Stimulated activated effector memory CD8-positive, alpha-beta T cell treated with anti-CD3 and anti-CD28 coated beads, Interleukin-12 subunit alpha, Interleukin-12 subunit beta, amount 100 ng/mL, for 72 hours (primary cell): ENCODE data around the gene GRB7.
"Not testable (repeated sequence)": the region's sequence is repeated elsewhere in the genome, so short reads cannot be mapped to it uniquely, and the experiment has no call there.

Experiments
- ATAC-seq: fragments of 150-1000 bp; cut with Tn5 transposase; 2 replicates; pipeline ENCODE4 v1.10.0; 2021
- DNase-seq, 2 donors: peaks; one replicate each; pipeline ENCODE4 v3.0.0; 2021 to 2022; ENCODE audit warnings: low spot score in 2 of 2
- H3K27ac Mint-ChIP-seq: one replicate; pipeline ENCODE4 v1.8.0; 2022; ENCODE audit warnings: mild to moderate bottlenecking, mixed read lengths
- H3K36me3 Mint-ChIP-seq: one replicate; pipeline ENCODE4 v1.8.0; 2022; ENCODE audit warnings: mild to moderate bottlenecking, mixed read lengths
- H3K4me1 Mint-ChIP-seq: one replicate; pipeline ENCODE4 v1.8.0; 2022; ENCODE audit warnings: mixed read lengths
- H3K4me3 Mint-ChIP-seq: one replicate; pipeline ENCODE4 v1.8.0; 2022; ENCODE audit warnings: mild to moderate bottlenecking, mixed read lengths
- H3K9me3 Mint-ChIP-seq: one replicate; pipeline ENCODE4 v1.8.0; 2022; ENCODE audit warnings: mixed read lengths

GRB7 gene

GRCh38 chr17:39738983-39739884, 1.5 kb downstream of the GRB7 start:
- ATAC-seq (no peak), DNase-seq (no peak)
- no peaks in the 10 kb centered on the region for H3K36me3 Mint-ChIP-seq
- no peaks in the 10 kb centered on the region for H3K9me3 Mint-ChIP-seq
- peak overlapping the region; percentile 84 for H3K27ac Mint-ChIP-seq
- peak overlapping the region; percentile 67 for H3K4me3 Mint-ChIP-seq
- H3K4me1 Mint-ChIP-seq: peaks cover 39% of the 10 kb centered on the region

GRCh38 chr17:39739885-39740356, 2.2 kb downstream of the GRB7 start:
- Mint-ChIP-seq H3K4me1 (peaks cover 39% of the 10 kb centered on the region), H3K9me3 (no peaks in the 10 kb centered on the region), H3K36me3 (no peaks in the 10 kb centered on the region), H3K4me3 (no peak overlapping the region), H3K27ac (peak overlapping the region; percentile 52)
- no peak for DNase-seq
- no peak for ATAC-seq

GRCh38 chr17:39740357-39741111, 2.8 kb downstream of the GRB7 start:
- Mint-ChIP-seq H3K9me3 (no peaks in the 10 kb centered on the region), H3K4me3 (no peak overlapping the region), H3K36me3 (no peaks in the 10 kb centered on the region), H3K27ac (peak overlapping the region; percentile 52), H3K4me1 (peaks cover 39% of the 10 kb centered on the region)
- DNase-seq (no peak), ATAC-seq (no peak)

GRCh38 chr17:39742126-39742855, 4.6 kb downstream of the GRB7 start:
- H3K4me3 Mint-ChIP-seq: no peak overlapping the region
- no peak overlapping the region for H3K27ac Mint-ChIP-seq

GRCh38 chr17:39742856-39743436, 5.2 kb downstream of the GRB7 start:
- H3K27ac Mint-ChIP-seq: no peak overlapping the region
- ATAC-seq: no peak

More at GRCh38 chr17:39742126-39742855, 4.6 kb downstream of the GRB7 start:
- ATAC-seq (no peak), DNase-seq (no peak)
- H3K9me3 Mint-ChIP-seq: no peaks in the 10 kb centered on the region
- no peaks in the 10 kb centered on the region for H3K36me3 Mint-ChIP-seq
- H3K4me1 Mint-ChIP-seq: peaks cover 34% of the 10 kb centered on the region

GRCh38 chr17:39744075-39744835, 6.5 kb downstream of the GRB7 start:
- Mint-ChIP-seq H3K27ac (no peak overlapping the region), H3K4me1 (peaks cover 23% of the 10 kb centered on the region), H3K36me3 (no peaks in the 10 kb centered on the region), H3K4me3 (no peak overlapping the region), H3K9me3 (no peaks in the 10 kb centered on the region)
- DNase-seq: no peak
- ATAC-seq: no peak

More at GRCh38 chr17:39742856-39743436, 5.2 kb downstream of the GRB7 start:
- Mint-ChIP-seq H3K4me1 (peaks cover 34% of the 10 kb centered on the region), H3K4me3 (no peak overlapping the region), H3K36me3 (no peaks in the 10 kb centered on the region), H3K9me3 (no peaks in the 10 kb centered on the region)
- no peak for DNase-seq

- Mint-ChIP-seq H3K4me1 (peaks cover 17% of the 10 kb centered on the region), H3K4me3 (no peak overlapping the region), H3K27ac (no peak overlapping the region), H3K9me3 (no peaks in the 10 kb centered on the region), H3K36me3 (no peaks in the 10 kb centered on the region)
- DNase-seq: no peak
- no peak for ATAC-seq
These were observed 7.1 kb downstream of the GRB7 start for GRCh38 chr17:39744836-39745215.

GRCh38 chr17:39745335-39746144, 7.8 kb downstream of the GRB7 start:
- no peak overlapping the region for H3K4me3 Mint-ChIP-seq
- H3K4me1 Mint-ChIP-seq: peaks cover 10% of the 10 kb centered on the region
- H3K9me3 Mint-ChIP-seq: no peaks in the 10 kb centered on the region
- DNase-seq (no peak), ATAC-seq (no peak)
- no peaks in the 10 kb centered on the region for H3K36me3 Mint-ChIP-seq
- H3K27ac Mint-ChIP-seq: no peak overlapping the region

- DNase-seq (no peak), ATAC-seq (no peak)
- Mint-ChIP-seq H3K4me3 (no peak overlapping the region), H3K4me1 (peaks cover 5% of the 10 kb centered on the region), H3K36me3 (no peaks in the 10 kb centered on the region), H3K27ac (no peak overlapping the region), H3K9me3 (no peaks in the 10 kb centered on the region)
These were observed 8.4 kb downstream of the GRB7 start for GRCh38 chr17:39746145-39746461.

GRCh38 chr17:39747745-39748144, 10.0 kb downstream of the GRB7 start:
- DNase-seq (no peak), ATAC-seq (no peak)
- Mint-ChIP-seq H3K4me3 (no peak overlapping the region), H3K9me3 (no peaks in the 10 kb centered on the region), H3K4me1 (peaks cover 17% of the 10 kb centered on the region), H3K36me3 (no peaks in the 10 kb centered on the region), H3K27ac (no peak overlapping the region)

- H3K4me1 Mint-ChIP-seq: peaks cover 25% of the 10 kb centered on the region
- not testable (repeated sequence) for ATAC-seq, H3K27ac Mint-ChIP-seq, H3K4me3 Mint-ChIP-seq, H3K36me3 Mint-ChIP-seq, DNase-seq, H3K9me3 Mint-ChIP-seq
These were observed 10.8 kb downstream of the GRB7 start for GRCh38 chr17:39748444-39749034.

GRCh38 chr17:39750131-39751015, 12.6 kb downstream of the GRB7 start:
- H3K4me3 Mint-ChIP-seq: no peak overlapping the region
- H3K27ac Mint-ChIP-seq: peak overlapping the region; percentile 90

More at GRCh38 chr17:39750131-39751015, 12.6 kb downstream of the GRB7 start:
- DNase-seq (no peak), ATAC-seq (no peak)
- Mint-ChIP-seq H3K9me3 (no peaks in the 10 kb centered on the region), H3K36me3 (peaks cover 14% of the 10 kb centered on the region), H3K4me1 (peaks cover 33% of the 10 kb centered on the region)
